ENCODE data around the gene PLCB4.

Gene PLCB4

DNA sequence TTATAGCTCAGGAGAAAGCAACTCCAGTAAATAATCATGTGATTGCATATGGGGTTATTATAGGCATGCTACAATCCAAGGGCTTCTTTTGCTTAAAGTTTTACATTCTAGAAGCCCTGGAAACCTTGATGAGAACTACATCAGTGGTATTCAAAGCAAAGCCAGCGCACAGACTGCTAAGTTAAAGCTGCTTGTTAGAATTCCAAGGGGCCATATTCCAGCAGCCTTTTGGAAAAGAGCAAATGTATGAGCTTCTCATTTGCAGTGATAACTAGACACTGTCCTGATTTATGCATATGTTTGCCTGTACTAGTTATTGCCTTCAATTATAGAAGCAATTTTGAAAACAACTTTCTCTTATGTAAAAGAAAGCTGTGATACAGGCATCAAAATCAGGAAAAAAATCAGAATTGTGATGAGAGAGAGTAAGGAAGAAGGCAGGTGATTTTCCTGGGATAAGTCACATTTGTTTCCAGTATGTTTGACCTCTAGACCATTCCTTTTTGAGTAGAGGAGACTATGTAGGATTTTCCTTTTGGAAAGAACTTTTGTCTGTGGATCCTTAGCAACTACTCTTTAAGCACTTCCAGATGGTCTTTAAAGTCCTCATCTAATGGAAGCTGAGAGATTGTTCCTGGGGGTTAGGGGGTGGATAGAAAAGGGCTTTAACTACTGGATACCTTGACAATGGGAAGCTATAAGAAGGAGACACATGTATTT, 159.2 kb downstream of the PLCB4 start:
- TF ChIP-seq, protein P1, sequence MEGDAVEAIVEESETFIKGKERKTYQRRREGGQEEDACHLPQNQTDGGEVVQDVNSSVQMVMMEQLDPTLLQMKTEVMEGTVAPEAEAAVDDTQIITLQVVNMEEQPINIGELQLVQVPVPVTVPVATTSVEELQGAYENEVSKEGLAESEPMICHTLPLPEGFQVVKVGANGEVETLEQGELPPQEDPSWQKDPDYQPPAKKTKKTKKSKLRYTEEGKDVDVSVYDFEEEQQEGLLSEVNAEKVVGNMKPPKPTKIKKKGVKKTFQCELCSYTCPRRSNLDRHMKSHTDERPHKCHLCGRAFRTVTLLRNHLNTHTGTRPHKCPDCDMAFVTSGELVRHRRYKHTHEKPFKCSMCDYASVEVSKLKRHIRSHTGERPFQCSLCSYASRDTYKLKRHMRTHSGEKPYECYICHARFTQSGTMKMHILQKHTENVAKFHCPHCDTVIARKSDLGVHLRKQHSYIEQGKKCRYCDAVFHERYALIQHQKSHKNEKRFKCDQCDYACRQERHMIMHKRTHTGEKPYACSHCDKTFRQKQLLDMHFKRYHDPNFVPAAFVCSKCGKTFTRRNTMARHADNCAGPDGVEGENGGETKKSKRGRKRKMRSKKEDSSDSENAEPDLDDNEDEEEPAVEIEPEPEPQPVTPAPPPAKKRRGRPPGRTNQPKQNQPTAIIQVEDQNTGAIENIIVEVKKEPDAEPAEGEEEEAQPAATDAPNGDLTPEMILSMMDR (IDR thresholded peaks at IDR 0.05) = no peak
- Histone ChIP-seq H3K36me3 (no peaks in the 10 kb centered on the region), H3K9me3 (no peaks in the 10 kb centered on the region), H3K4me3 (no peak overlapping the region), H3K4me1 (peaks cover 0 to 23% (median 2%) of the 10 kb centered on the region in 4 donors), H3K27ac (no peak overlapping the region), H3K27me3 (no peaks in the 10 kb centered on the region)
- intact Hi-C loops (cut with DNase I; ENCODE audit: low total_unique reads) = no loop called here
- no peak for DNase-seq

DNA sequence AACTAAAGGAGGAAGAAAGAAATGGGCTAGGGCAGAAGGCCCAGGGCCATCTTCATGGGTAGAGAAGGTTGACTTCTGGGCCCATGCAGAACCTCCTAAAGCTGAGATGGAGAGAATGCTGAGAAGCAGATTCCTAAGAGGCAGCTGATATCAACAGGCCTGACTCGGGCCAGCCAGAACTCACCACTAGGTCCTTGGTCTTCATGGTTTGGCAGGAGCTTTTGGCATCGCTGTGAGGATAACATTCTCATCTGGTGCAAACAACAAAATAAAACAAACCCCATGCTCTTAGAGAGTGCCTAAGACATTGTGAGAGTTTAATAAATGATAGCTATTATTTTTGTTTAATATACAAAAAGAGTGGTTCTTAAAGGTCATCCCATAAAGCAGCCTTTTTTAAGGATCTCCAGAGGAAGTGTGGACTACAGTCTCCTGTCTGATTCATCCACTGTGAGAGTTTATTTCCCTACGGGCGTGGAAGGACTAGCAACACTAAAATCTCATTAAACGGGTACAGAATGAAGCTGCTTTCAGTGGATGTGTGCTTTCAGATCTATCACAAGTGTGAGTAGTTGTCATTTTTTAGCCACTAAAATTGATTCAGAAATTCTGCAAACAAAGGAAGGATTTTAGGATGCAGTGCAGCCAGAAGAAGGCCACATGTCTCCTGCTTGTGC, 160.0 kb downstream of the PLCB4 start:
- H3K27ac ChIP-seq = no peak overlapping the region
- H3K27me3 ChIP-seq = no peaks in the 10 kb centered on the region
- no peaks in the 10 kb centered on the region for H3K9me3 ChIP-seq
- no peak overlapping the region for H3K4me3 ChIP-seq
- H3K36me3 ChIP-seq = no peaks in the 10 kb centered on the region
- no peak for DNase-seq
- peaks cover 0 to 23% (median 2%) of the 10 kb centered on the region in 4 donors for H3K4me1 ChIP-seq
- intact Hi-C loops (cut with DNase I; ENCODE audit: low total_unique reads) = no loop called here
- TF ChIP-seq, protein P1 (IDR thresholded peaks at IDR 0.05) = no peak

DNA sequence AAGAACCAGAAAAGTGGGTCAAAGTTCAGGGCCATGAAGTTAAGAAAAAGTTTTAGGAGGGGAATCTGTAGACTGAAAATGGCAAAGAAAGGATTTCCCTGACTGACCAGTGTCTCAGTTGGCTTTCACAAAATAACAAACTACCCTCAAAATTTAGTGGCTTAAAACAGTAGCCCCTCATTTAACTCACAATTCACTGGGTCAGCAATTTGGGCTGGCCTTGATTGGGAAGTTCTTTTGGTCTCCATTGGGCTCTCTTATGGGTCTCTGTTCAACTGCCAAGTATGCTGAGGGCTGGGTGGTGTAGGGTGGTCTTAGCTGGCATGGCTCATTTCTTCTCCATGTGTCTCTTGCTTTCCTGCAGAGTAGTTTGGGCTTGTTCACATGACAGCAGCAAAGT, 161.5 kb downstream of the PLCB4 start:
- H3K4me3 ChIP-seq = no peak overlapping the region
- no peaks in the 10 kb centered on the region for H3K27me3 ChIP-seq
- DNase-seq = no peak
- peaks cover 0 to 23% (median 2%) of the 10 kb centered on the region in 4 donors for H3K4me1 ChIP-seq
- H3K27ac ChIP-seq = no peak overlapping the region
- H3K36me3 ChIP-seq = no peaks in the 10 kb centered on the region
- intact Hi-C loops (cut with DNase I; ENCODE audit: low total_unique reads) = no loop called here
- TF ChIP-seq, protein P1 (IDR thresholded peaks at IDR 0.05) = no peak
- no peaks in the 10 kb centered on the region for H3K9me3 ChIP-seq

DNA sequence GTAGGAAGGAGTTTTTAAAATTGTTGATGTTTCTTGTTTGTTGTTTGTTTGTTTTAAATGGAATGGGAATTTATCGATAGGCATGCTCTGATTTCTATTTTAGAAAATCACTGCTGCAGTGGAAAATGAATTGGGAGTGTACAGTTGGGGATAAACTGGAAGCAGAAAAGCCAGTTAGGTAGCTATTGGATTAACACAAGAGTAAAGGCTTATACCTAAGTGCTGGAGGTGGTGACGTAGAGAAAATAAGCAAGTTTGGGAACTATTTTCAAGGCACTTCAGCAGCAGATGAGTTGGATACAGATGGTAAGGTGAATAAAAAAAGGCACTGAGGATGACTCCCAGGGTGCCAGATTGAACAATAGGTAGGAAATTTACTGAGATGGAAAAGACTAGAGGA, 164.9 kb downstream of the PLCB4 start:
- TF ChIP-seq, protein P1 (IDR thresholded peaks at IDR 0.05) = no peak
- intact Hi-C loops (cut with DNase I; ENCODE audit: low total_unique reads) = no loop called here
- H3K27ac ChIP-seq = no peak overlapping the region
- H3K36me3 ChIP-seq = no peaks in the 10 kb centered on the region
- DNase-seq = no peak
- H3K27me3 ChIP-seq = no peaks in the 10 kb centered on the region
- no peaks in the 10 kb centered on the region for H3K9me3 ChIP-seq
- H3K4me3 ChIP-seq = no peak overlapping the region
- peaks cover 0 to 6% (median 2%) of the 10 kb centered on the region in 4 donors for H3K4me1 ChIP-seq

DNA sequence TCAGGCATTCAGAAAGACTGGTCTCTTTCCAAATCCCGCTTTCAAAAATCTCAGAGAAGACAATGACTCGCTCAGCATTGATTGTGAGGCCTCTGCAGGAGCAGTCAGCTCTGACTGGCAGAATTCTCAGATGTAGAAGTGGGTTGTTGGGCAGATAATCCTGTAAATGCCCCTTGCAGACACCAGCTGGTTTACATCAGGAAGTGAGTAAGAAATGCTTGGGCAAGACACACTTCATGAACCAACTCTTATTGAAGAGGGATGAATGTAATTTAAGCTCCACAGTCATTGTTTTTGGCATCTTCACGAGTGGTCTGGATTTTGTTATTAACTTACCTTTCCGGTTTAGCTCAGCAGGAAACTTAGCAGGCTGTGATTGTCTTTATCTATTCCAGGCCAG, 166.6 kb downstream of the PLCB4 start:
- TF ChIP-seq, protein P1 (IDR thresholded peaks at IDR 0.05) = no peak
- Histone ChIP-seq H3K4me3 (no peak overlapping the region), H3K36me3 (no peaks in the 10 kb centered on the region), H3K9me3 (no peaks in the 10 kb centered on the region), H3K27ac (no peak overlapping the region), H3K27me3 (no peaks in the 10 kb centered on the region), H3K4me1 (peaks cover 0 to 3% (median 0%) of the 10 kb centered on the region in 4 donors)
- intact Hi-C loops (cut with DNase I; ENCODE audit: low total_unique reads) = no loop called here
- no peak for DNase-seq
